Gastroesophageal sphincter (tissue), 2 donors: Measurements from ENCODE around the gene CFAP73.
"Not testable (repeated sequence)": the region's sequence is repeated elsewhere in the genome, so short reads cannot be mapped to it uniquely, and the experiment has no call there.

ENCODE experiments used
- EP300 ChIP-seq: sonication (generic); formaldehyde crosslinking; IDR thresholded peaks from one replicate; pipeline ENCODE4 v1.6.1; 2017; ENCODE audit warnings: antibody characterized with exemption, mild to moderate bottlenecking
- POLR2A ChIP-seq, 2 donors: fragments of 450-650 bp; IDR thresholded peaks; one replicate each; pipeline ENCODE4 v1.6.1; 2017; ENCODE audit warnings: antibody characterized with exemption in 2 of 2, mild to moderate bottlenecking in 2 of 2, moderate library complexity in 1 of 2

DNA sequence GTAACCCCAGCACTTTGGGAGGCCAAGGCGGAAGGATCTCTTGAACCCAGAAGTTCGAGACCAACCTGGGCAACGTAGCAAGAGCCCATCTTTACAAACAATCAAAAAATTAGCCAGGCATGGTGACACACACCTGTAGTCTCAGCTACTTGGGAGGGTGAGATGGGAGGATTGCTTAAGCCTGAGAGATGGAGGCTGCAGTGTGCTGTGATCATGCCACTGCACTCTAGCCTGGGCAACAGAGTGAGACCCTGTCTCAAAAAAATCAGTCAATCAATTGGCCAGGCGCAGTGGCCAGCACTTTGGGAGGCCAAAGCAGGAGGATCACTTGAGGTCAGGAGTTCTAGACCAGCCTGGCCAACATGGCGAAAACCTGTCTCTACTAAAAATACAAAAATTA is 57.3 kb downstream of the CFAP73 start:
- TF ChIP-seq EP300; POLR2A (IDR thresholded peaks at IDR 0.05): not testable (repeated sequence)
